ENCODE results near the gene STMN1. TPM values are rescaled to one million over a fixed set of nuclear protein-coding genes. Genes with fewer than 3 reads are reported as not detected.
"Not testable (repeated sequence)": the region's sequence is repeated elsewhere in the genome, so short reads cannot be mapped to it uniquely, and the experiment has no call there.

STMN1 gene
- total RNA-seq, result 86.0 TPM

GRCh38 chr1:25905680-25906643 is at the start of gene STMN1:
Gene STMN1, minus strand, starts transcription at chr1:25906419. Its CDS starts 1,743 bp downstream, at chr1:25904676.
- DNase-seq, result peak; percentile 98

GRCh38 chr1:25955553-25955952 is 49.3 kb upstream of the STMN1 start:
- no peak for DNase-seq

GRCh38 chr1:25954282-25954938 is 48.2 kb upstream of the STMN1 start:
- DNase-seq, result no peak

- peak; percentile 98 for DNase-seq
Observed at GRCh38 chr1:25952841-25953401, 46.7 kb upstream of the STMN1 start.

- DNase-seq, result no peak
Observed at GRCh38 chr1:25948641-25949040, 42.4 kb upstream of the STMN1 start.

- no peak for DNase-seq
Observed at GRCh38 chr1:25947027-25947426, 40.8 kb upstream of the STMN1 start.

GRCh38 chr1:25945761-25946160 is 39.5 kb upstream of the STMN1 start:
- no peak for DNase-seq

- no peak for DNase-seq
Observed at GRCh38 chr1:25944986-25945385, 38.8 kb upstream of the STMN1 start.

GRCh38 chr1:25943511-25943910 is 37.3 kb upstream of the STMN1 start:
- not testable (repeated sequence) for DNase-seq

- peak; percentile 79 for DNase-seq
Observed at GRCh38 chr1:25936947-25937346, 30.7 kb upstream of the STMN1 start.

GRCh38 chr1:25933479-25934365 is 27.5 kb upstream of the STMN1 start:
- DNase-seq, result no peak

GRCh38 chr1:25932811-25933400 is 26.7 kb upstream of the STMN1 start:
- not testable (repeated sequence) for DNase-seq

- no peak for DNase-seq
Observed at GRCh38 chr1:25932321-25932720, 26.1 kb upstream of the STMN1 start.

GRCh38 chr1:25929016-25929415 is 22.8 kb upstream of the STMN1 start:
- no peak for DNase-seq

- DNase-seq, result peak; percentile 79
Observed at GRCh38 chr1:25927521-25928265, 21.5 kb upstream of the STMN1 start.

- no peak for DNase-seq
Observed at GRCh38 chr1:25926731-25927496, 20.7 kb upstream of the STMN1 start.

- no peak for DNase-seq
Observed at GRCh38 chr1:25924454-25924853, 18.2 kb upstream of the STMN1 start.

GRCh38 chr1:25922971-25923552 is 16.8 kb upstream of the STMN1 start:
- DNase-seq, result peak; percentile 50

All from tongue (tissue), 2 donors.